Gastrocnemius medialis (tissue), 4 donors: ENCODE results near the gene DOCK10. TPM values are rescaled to one million over a fixed set of nuclear protein-coding genes. Genes with fewer than 3 reads are reported as not detected.

Experiments
- ATAC-seq, 2 donors: fragments of 150-250 bp; one replicate each; pipeline ENCODE4 v1.9.1; 2016
- DNase-seq, 2 donors: peaks; one replicate each; pipeline ENCODE4 v3.0.0-alpha.2; 2019
- H3K27ac ChIP-seq, 4 donors: fragments of 200-600 bp; sonication (generic); 1 replicate in 1 of 4; 2 replicates in 3 of 4; pipeline ENCODE4 v1.5.1; 2016 to 2018; ENCODE audit warnings: mild to moderate bottlenecking in 2 of 4, moderate library complexity in 1 of 4
- H3K27me3 ChIP-seq, 3 donors: fragments of 200-600 bp; sonication (generic) in 2 of 3; 1 replicate in 1 of 3; 2 replicates in 2 of 3; pipeline versions ENCODE4 v1.5.1 to v1.6.0; 2016 to 2019; ENCODE audit warnings: mild to moderate bottlenecking in 1 of 3, moderate library complexity in 1 of 3
- H3K36me3 ChIP-seq, 2 donors: fragments of 200-600 bp; sonication (generic) in 1 of 2; one replicate each; pipeline ENCODE4 v1.5.1; 2017 to 2018
- H3K4me1 ChIP-seq, 2 donors: fragments of 200-600 bp; sonication (generic) in 1 of 2; one replicate each; pipeline ENCODE4 v1.5.1; 2016 to 2017; ENCODE audit warnings: mild to moderate bottlenecking in 2 of 2
- H3K4me3 ChIP-seq, 4 donors: fragments of 200-600 bp; sonication (generic) in 3 of 4; 1 replicate in 1 of 4; 2 replicates in 3 of 4; pipeline ENCODE4 v1.5.1; 2016 to 2019; ENCODE audit warnings: mild to moderate bottlenecking in 2 of 4
- H3K9me3 ChIP-seq, 3 donors: fragments of 200-600 bp; sonication (generic) in 2 of 3; 1 replicate in 1 of 3; 2 replicates in 2 of 3; pipeline ENCODE4 v1.5.1; 2016 to 2019
- CTCF ChIP-seq, 5 experiments: fragments of 450-650 bp in 3 of 5; fragments of 200-600 bp in 2 of 5; sonication (generic) in 2 of 5; IDR thresholded peaks in 4 of 5; conservative IDR thresholded peaks in 1 of 5; 1 replicate in 4 of 5; 2 replicates in 1 of 5; pipeline ENCODE4 v1.5.1; 2016 to 2019; ENCODE audit warnings: antibody characterized with exemption in 5 of 5, mild to moderate bottlenecking in 3 of 5, moderate library complexity in 3 of 5
- POLR2A ChIP-seq, 2 donors: fragments of 450-650 bp; IDR thresholded peaks; one replicate each; pipeline ENCODE4 v1.6.1; 2017; ENCODE audit warnings: antibody characterized with exemption in 2 of 2, mild to moderate bottlenecking in 2 of 2, moderate library complexity in 2 of 2
- in situ Hi-C, 4 donors: fragments of 200-750 bp; cut with MboI; loops; one replicate each; pipeline versions ENCODE4 v1.15.0 to v1.8.0; 2017; ENCODE audit warnings: low sequenced_read_pairs in 4 of 4
- intact Hi-C: fragments of 100-400 bp; cut with DNase I; formaldehyde crosslinking; loops from one replicate; pipeline ENCODE4 v1.15.1; 2023; ENCODE audit warnings: low total_unique reads
- total RNA-seq, 4 donors: library from RNA; depleted of rRNA; stranded (reverse); fragments of >200 nt; gene quantifications; one replicate each; pipeline versions ENCODE4 v1.1.0 to v1.2.3, GENCODE V29; 2016

DOCK10 gene
- 1 to 10 TPM in 3 of 4 donors, under 1 TPM in 1; 0.97 to 1.9 (median 1.4) TPM for total RNA-seq

GRCh38 chr2:225041851-225042799 is at the start of gene DOCK10:
Gene DOCK10 (minus strand): TSS chr2:225042468. CDS start chr2:225042374, 94 bp downstream.
- ATAC-seq, result peak; percentile 27 to 38
- no peak for DNase-seq
- no peak within 1 kb of the TSS for H3K27ac ChIP-seq

DNA sequence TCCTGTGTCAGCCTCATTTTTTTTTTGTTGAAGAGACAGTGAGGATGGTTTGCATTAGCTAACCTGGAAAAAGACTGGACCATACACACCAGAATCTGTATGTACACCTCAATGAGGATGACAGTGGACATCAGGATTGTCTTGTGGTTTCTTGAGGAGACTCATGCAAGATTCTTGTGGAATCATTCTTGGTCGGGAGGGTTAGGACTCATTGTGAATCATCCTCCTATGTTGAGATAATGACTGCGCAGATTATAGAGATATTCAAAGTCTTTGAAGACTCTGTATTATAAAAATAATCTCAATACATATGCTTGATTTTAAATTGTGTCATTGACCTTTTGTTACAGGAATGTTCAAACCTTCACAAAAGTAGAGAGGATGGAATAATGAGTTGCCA is 49.1 kb upstream of the DOCK10 start:
- ATAC-seq (no peak), DNase-seq (no peak)
- H3K27ac ChIP-seq, result no peak overlapping the region
- H3K36me3 ChIP-seq, result no peaks in the 10 kb centered on the region
- H3K9me3 ChIP-seq, result no peaks in the 10 kb centered on the region
- intact Hi-C loops (no loop called here), in situ Hi-C loops (no loop called here)
- no peaks in the 10 kb centered on the region for H3K27me3 ChIP-seq
- no peak overlapping the region for H3K4me3 ChIP-seq
- no peak for TF ChIP-seq POLR2A (IDR thresholded peaks at IDR 0.05)
- TF ChIP-seq CTCF (IDR thresholded peaks at IDR 0.05 in 4 of 5, conservative IDR thresholded peaks at IDR 0.05 in 1 of 5), result no peak
- no peaks in the 10 kb centered on the region for H3K4me1 ChIP-seq

More at GRCh38 chr2:225041851-225042799, at the start of gene DOCK10:
- in situ Hi-C loops, result no loop called here
- intact Hi-C loops, result no loop called here
- Histone ChIP-seq H3K4me3 (peak within 1 kb of the TSS; percentile 44 to 59 (median 57)), H3K4me1 (peaks cover 6 to 13% of the 10 kb centered on the region in 2 donors), H3K9me3 (no peaks in the 10 kb centered on the region), H3K36me3 (no peaks in the 10 kb centered on the region), H3K27me3 (peaks cover 0 to 5% (median 0%) of the 10 kb centered on the region in 3 donors)
- TF ChIP-seq CTCF (IDR thresholded peaks at IDR 0.05 in 4 of 5, conservative IDR thresholded peaks at IDR 0.05 in 1 of 5) (no peak), POLR2A (IDR thresholded peaks at IDR 0.05) (no peak)

DNA sequence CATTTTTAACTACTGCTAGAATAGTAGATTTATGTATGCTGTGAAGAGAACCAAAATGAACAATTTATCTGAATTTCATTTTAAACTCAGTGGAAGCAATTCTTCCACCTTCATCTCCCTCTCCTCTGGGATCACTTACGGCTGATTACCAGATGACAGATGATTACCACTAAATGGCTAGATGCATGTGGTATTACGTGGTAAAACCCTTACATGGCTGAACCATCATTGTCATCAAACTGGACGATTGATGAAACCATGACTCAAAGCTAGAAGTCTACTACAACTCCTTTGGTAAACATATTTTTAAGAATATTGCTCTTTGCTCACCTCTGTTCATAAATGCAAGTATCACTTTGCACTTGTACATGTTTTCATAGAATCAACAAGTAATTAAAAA is 48.5 kb upstream of the DOCK10 start:
- ATAC-seq, result no peak
- no peak for DNase-seq
- Histone ChIP-seq H3K27ac (no peak overlapping the region), H3K9me3 (no peaks in the 10 kb centered on the region), H3K4me1 (no peaks in the 10 kb centered on the region), H3K27me3 (no peaks in the 10 kb centered on the region), H3K36me3 (no peaks in the 10 kb centered on the region), H3K4me3 (no peak overlapping the region)
- in situ Hi-C loops, result no loop called here
- intact Hi-C loops, result no loop called here
- TF ChIP-seq CTCF (IDR thresholded peaks at IDR 0.05 in 4 of 5, conservative IDR thresholded peaks at IDR 0.05 in 1 of 5) (no peak), POLR2A (IDR thresholded peaks at IDR 0.05) (no peak)

DNA sequence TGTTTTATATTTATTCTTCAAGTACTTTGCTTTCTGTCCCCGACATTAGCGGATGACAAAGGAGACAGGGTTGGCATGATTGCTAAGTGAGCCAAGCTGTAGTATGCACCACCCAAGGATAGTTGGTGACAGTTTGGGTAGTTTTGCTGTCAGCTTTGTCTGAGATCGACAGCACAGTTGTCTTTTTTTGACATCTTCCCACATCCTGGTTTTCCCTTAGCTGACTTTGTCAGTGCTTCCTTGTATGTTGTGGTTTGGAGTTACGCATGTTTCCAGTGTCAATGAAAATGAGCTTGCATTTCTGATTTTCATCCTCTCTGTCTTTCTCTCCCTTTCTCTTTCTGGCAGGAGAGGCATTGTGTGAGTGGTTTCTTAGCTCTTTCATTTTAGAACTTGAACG is 44.6 kb upstream of the DOCK10 start:
- H3K4me1 ChIP-seq, result no peaks in the 10 kb centered on the region
- no peak overlapping the region for H3K4me3 ChIP-seq
- TF ChIP-seq POLR2A (IDR thresholded peaks at IDR 0.05), result no peak
- no peak for TF ChIP-seq CTCF (IDR thresholded peaks at IDR 0.05 in 4 of 5, conservative IDR thresholded peaks at IDR 0.05 in 1 of 5)
- H3K27me3 ChIP-seq, result no peaks in the 10 kb centered on the region
- H3K9me3 ChIP-seq, result no peaks in the 10 kb centered on the region
- intact Hi-C loops, result no loop called here
- no peaks in the 10 kb centered on the region for H3K36me3 ChIP-seq
- DNase-seq (no peak), ATAC-seq (no peak)
- in situ Hi-C loops, result no loop called here
- no peak overlapping the region for H3K27ac ChIP-seq
